Activated T-cell treated with anti-CD3 and anti-CD28 coated beads for 48 hours (primary cell): ENCODE data around the gene TTLL12.
A peak's percentile ranks its signal among the peaks of the same experiment; 100 is the strongest.

ENCODE experiments used
- DNase-seq: peaks from one replicate; pipeline ENCODE4 v3.0.0-alpha.2; 2020; ENCODE audit warnings: low read depth

Gene TTLL12

DNA sequence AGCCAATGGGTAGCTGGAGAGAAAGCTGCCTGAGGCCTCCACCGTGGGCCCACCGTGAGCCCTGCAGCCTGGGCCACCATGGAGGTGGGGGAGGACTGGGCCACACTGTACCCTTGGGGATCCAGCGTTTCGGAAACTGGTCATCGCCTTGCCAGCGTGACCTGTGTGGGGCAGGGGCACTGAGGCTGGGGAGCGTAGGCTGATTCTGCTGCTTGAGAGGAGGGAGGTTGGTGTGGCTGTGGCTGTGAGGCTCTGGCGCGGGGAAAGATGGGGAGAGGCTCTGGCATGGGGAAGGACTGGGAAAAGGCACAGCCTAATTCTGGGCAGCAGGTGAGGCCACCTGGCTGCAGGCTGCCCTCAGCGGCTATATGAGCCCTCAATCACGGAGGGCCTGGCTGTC is 12.6 kb upstream of the TTLL12 start:
- DNase-seq, result no peak

DNA sequence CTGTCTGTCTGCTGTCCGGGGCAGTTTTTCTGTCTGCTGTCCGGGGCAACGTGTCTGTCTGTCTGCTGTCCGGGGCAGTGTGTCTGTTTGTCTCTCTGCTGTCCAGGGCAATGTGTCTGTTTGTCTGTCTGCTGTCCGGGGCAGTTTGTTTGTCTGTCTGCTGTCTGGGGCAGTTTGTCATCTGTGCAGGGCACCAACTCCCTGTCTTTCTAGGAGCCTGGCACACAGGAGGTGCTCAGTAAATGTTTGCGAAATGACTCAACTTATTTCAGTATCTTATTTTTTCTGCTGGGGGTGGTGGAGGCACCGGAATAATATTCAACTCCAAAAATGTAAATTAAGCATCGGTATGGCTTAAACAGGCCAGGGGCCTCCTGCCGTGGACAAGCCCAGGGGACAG is 12.0 kb upstream of the TTLL12 start:
- DNase-seq, result no peak

DNA sequence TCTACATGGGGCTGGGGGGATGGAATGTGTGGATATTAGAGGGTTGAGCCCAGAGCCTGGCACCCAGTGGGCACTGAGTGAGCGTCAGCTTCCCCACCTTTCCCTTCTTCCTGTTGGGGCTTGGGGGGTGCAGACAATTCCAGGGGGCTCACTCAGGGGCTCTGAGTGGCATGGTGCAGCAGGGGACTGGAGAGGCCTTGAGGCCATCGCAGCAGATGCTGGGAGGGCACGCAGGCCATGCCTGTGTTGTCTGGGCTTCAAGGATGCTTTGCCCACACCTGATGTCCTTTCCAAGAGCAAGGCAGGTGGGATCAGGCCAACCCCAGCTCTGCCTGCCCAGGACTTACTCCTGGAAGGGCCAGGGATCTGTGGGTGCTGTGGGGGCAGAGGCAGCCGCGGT is 11.2 kb upstream of the TTLL12 start:
- no peak for DNase-seq

DNA sequence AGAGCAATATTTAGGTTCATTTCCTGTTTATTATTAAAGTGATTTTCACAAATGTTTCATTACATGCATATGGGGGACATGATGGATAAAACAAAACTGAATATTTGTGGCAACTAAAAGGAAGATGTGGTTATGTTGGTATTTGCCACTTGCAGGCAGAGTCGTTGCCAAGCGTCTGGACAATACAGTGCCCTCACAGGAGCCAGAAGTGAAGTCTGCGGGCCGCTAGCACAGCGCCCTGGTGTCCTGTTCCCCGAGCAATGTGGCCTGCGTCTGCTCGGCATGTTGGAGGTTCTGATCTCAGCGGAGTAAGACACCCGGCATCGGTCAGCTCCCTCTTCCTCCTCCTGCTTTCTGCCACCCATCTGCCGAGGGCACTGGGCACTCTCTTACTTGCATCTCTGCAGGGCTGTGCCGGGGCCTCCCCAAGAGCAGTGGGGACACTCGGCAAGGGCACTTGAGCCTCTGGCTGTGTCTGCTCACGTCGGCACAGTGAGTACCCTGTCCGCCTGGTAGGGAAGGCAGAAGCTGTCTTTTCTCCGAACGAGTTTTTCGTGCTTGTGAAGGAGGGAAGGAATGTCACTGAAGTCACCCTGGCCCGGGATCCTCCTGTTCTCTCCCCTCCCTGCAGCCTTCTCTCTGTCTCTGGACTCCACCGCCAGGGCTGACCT is 10.5 kb upstream of the TTLL12 start:
- no peak for DNase-seq

DNA sequence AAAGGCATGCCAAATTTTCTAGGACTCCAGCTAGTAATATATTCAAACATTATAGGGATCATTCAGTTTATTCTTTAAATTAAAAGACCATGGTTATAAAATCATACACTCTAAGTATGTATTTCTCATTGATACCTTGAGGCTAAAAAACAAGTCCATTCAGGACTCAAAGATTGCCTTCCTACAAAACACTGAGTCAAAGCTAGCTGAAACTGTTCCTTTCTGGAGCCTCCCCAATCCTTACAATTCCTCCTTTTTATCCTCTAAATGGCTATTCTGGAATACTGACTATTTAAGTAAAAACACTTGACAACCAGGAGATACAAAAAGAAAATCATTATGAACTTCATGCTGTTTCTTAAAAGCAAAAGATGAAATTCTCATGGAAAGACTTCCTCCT is 4.9 kb upstream of the TTLL12 start:
- DNase-seq, result no peak

DNA sequence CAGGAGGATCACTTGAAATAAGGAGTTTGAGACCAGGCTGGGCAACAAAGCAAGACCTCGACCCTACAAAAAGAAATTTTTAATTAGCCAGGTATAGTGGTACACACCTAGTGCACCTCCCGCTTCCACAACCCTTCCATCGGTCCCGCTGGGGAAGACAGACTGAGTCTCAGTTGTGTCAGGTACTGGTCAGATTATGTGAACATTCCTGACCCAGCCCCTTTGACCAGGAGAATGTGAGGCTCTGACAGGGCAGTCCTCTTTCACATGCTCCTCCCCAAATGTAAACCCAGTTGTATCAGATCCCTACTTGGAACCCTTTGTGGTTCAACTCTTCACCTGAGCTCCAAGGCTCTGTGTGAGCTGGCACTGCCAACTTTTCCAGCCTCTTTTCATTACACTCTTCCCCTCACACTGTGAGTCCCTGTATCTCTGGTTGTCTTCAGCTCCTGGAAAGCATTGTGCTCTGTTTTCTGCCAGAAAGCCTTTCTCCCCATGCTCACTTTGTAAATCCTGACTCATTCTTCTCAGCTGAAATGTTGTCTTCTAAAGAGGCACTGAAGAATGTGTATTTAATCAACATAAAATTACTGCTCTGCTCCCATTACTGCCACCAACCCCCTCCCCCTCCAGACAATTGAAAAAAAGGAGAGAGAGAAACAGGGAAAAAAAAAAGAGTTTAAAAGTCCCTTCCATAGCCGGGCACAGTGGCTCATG is 2.1 kb upstream of the TTLL12 start:
- no peak for DNase-seq

DNA sequence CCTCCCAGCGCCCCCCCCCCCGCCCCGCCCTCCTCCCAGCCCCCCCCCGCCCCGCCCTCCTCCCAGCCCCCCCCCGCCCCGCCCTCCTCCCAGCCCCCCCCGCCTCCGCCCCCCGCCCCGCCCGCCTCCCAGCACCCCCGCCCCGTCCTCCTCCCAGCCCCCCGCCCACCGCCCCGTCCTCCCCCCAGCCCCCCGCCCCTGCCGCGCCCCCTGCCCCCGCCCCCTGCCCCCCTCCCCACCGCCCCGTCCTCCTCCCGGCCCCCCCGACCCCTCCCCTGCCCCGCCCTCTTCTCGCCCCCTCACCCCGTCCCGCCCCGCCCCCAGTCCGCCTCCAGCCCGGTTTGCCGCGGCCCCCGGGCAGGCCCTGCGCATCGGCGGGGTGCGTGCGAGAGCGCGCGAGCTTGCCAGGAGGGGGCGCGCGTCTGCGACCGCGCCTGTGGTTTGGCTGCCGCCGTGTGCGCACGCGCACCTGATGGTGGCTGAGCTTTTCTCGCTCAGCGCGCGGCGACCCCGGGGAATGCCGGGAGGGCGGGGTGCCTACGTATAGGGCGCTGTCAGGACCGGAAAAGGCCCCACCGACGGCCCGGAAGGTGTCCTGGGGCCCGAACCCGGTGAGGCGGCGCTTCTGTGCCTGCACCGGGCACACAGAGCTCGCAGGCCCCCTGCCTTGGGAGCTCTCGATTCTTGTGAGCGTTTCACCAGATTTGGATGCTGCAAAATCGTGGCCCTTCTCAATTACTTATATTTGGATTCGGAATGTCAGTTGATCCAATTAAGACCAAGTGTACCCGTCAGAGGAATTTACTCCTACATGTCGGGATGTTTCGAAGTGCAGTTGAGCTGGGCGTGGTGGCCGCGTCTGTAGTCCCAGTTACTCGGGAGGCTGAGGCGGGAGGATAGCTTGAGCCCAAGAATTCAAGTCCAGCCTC is 501 bp upstream of the TTLL12 start:
- DNase-seq, result peak; percentile 98

DNA sequence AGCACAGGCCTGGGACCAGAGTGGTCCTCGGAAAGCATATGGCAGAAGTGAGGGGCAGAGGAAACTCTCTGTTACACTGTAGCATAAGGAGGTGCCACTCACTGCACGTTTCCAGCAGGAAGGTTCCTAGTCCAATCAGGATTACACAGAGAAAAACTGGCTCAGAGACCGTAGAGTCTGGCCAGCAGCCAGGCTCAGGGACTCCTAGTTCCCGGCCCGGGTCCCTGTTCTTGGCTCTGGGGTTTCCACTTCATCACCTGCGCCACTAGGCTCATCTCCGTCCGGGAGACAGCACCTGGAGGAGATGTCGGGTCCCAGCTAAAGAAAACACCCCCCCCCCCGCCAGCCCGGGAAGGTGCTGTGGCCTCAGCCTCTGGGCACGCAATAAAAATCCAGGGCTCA is 1.1 kb downstream of the TTLL12 start:
- no peak for DNase-seq

DNA sequence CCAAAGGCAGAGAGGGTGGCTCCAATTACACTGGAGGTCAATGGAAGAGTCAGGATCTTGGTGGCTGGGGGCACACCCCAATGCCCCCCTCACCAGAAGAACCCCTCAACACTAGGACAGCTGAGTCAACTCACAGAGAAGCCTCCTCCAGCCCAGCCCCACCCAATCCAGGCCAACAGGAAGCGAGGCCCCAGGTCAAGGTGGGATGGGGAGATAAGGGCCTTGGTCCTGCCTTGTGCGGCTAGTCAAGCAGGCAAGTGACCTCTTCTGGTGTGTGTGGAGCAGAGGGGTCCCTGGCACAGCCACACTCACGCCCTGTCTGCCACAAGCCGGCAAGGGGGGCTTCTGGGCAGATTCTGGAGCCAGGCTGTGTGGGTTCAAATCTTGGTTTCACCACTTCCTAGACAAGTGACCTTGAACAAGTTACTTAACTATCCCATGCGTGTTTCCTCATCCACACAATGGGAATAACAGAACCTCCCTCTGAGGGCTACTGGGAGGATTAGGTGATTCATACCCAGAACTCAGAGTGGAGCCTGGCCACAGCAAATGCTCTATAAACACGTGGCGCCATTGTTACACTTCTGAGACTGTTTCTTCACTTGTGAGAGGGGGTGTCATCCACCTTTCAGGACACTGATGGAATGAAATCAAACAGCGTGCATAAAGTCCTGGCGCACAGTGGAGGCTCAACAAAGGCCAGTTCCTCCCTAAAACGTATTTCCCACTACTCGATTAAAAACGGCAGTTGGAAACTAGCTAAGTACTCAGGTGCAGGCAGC is 3.2 kb downstream of the TTLL12 start:
- DNase-seq, result no peak

DNA sequence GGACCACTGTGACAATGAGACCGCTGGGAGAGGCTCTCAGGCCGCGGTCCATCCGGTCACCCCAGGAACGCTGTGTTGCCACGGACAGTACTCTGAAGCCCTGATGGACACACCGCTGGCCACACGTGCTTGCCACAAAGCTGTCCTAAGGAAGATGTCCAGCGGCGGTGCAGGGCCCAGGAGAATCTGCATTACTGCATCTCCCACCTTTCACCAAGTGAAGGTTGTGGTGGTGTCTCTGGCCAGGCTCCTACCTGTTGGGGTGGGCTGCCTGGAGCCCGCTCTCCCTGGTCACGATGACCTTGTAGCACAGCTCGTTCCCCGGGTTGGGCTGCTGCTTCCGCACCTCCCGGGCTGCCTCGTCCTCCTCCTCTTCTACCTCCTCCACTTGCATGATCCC is 4.2 kb downstream of the TTLL12 start:
- DNase-seq, result no peak

DNA sequence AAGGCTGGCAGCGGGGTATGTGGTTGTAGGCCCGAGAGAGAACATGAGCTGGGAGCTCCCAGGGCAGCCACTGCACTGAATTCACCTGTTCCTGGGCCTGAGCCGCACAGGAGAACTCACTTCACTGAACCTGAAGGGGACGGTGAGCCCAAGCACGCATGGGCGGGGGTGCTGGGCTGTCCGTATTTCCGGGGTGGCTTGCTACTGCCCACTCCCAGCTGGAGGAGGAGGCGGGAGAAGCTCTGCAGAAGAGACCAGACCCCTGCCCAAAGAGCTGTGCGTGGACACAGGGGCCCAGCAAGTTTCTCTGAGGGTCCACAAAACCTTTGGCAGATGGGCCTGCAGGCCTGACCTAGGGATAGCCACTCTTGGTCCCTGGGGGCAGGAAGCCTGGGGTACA is 4.8 kb downstream of the TTLL12 start:
- no peak for DNase-seq

DNA sequence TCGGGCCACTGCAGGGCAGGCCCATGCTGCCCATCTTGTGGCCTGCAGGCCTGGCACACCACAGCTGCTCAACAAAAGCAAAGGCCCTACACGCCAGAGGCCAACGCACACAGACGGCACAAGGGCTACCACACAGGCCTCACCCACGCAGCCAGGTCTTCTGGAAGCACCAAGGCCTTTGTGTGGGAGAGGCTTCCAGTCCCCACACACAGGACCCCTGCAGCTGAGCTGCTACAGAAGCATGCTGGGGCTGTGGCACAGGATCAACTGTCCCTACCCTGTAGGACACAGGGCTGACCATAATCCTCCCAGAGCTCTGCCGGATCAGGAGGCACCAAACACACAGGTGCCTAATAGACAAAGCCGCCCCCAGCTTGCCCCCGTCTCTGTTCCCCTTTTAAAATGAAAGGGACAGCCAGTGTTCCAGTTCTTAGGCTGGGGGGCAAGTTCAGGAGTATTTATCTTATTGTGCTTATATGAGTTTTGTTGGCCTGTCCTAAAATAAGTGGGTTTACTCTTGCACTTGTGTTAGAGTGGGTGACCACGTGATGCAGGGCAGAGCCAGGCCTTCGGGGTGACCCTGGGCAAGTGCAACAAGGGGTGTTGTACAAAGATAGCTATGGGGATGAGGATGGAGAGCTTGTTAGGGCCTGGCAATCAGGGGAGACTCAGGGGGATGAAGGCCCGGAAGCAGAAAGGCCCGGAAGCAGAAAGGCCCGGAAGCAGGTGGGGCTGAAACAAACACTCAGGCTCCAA is 5.4 kb downstream of the TTLL12 start:
- DNase-seq, result no peak

DNA sequence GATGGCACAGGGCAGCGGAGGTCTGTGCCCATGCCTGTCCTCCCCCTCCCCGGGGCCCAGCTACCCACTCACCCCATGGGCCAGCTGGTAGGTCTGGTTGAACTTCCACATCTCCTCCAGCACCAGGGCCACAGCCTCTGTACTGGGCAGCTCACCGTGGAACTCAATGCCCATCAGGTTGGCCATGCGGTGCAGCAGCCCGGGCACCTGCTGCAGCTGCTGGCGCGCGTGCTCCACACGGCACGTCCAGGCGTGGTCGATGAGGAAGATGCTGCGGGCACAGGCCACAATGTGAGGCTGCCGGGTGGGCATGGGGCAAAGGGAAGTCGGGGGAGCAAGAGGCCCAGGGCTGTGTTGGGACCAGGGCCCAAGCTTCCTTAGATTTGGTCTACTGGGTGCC is 6.3 kb downstream of the TTLL12 start:
- no peak for DNase-seq

DNA sequence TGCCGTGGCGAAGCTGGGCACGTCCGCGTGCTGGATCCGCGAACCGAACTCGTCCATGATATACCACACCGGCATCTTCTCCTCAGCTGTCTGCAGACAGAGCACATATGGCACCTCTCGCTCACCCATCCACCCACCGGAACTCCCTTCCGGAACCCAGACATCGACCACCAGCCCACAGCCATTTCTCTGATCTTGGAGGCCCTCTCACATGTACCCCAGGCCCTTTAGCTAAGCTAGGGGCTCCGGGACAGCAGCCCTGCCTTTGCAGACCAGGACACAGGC is 7.1 kb downstream of the TTLL12 start:
- DNase-seq, result no peak

DNA sequence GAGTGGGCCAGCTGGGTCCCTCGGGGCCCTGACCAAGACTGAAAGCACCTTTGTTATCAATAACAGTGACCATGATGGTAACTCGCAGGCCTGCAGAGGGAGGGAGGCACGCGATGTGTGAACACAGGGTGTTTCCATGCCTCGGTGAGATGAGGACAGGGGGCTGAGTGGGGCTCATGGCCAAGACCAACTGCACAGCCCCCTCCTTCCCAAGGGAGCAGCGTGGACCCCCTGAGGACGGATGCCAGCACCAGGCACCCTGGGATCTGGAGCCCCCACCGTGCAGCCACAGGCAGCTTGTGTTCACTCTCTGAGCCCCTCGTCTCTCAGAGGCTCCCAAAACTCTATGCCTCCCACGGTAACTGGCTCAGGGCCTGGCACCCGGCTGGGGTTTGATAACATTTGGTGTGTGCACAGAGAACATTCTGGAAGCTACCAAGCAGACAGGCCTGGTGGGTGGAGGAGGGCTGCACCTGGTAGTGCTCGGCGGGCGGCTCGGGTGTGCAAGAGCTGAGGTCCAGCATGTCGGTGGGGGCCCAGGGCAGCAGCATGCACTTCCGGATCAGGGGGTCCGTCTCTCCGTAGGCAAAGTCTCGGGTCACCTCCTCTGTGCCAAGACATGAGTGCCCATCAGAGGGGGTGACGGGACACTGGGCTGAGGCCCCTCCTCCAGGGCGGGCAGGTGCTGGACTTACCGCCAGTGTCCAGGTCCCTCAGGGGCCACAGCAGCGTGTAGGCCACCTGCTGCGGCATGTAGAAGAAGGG is 7.6 kb downstream of the TTLL12 start:
- DNase-seq, result no peak

DNA sequence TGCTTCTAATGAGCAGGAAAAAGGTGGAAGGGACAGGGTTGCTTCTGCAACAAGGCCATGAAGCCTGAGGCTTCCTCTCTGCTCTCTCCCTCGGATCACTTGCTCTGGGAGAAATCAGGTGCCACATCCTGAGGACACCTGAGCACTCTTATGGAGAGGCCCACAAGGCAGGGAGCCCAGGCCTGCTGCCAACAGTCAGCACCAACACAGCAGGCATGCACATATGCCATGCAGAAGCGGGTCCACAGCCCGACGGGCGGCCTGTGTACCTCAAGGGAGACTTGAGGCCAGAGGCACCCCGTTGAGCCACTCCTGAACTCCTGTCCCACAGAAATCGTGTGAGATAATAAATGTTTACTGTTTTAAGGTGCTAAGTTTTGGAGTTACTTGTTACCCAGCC is 9.5 kb downstream of the TTLL12 start:
- DNase-seq, result no peak

DNA sequence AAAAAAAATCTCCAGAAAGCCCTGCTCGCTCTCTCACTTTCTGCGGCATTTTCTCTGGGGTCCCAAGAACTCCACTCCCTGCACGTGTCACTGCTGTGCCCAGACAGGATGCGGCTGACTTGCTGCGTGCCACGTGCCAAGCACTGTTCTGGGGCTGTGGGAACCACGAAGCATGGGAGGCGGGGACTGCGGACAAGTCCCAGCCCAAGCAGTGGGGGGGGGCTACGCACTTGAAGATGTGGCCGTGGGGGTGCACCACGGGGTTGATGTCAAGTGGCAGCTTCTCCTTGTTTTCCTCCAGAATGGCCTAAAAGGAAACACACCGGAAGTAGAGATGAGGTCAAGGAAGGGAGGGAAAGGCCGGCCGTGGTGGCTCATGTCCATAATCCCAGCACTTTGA is 10.8 kb downstream of the TTLL12 start:
- no peak for DNase-seq

DNA sequence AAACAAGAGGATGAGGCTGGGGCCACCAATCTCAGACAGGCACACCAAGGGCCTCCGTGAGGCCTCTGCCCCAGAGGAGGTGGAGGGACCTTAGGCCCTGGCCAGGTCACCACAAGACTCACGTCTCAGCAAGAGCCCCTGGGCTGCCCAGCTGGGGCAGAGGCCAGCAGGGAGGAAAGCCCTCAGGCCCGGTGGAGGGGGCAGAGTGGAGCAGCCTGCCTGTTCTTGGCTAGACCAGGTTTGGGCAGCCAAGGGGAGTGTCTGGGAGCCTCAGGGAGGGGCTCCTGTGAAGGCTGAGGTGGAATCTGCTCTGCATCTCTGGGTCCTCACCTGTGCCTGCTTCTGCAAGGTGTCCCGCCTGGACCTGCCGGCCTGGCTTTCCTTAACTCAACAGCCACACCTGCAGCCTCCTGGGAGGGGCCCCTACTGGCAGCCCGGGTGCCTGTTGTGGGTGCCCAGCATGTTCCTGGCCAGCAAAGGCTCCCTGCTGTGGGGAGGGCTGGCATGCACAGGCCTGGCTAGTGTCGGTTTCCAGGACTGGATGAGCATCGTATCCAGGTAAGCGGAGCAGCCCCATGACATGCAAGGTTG is 11.9 kb downstream of the TTLL12 start:
- no peak for DNase-seq

DNA sequence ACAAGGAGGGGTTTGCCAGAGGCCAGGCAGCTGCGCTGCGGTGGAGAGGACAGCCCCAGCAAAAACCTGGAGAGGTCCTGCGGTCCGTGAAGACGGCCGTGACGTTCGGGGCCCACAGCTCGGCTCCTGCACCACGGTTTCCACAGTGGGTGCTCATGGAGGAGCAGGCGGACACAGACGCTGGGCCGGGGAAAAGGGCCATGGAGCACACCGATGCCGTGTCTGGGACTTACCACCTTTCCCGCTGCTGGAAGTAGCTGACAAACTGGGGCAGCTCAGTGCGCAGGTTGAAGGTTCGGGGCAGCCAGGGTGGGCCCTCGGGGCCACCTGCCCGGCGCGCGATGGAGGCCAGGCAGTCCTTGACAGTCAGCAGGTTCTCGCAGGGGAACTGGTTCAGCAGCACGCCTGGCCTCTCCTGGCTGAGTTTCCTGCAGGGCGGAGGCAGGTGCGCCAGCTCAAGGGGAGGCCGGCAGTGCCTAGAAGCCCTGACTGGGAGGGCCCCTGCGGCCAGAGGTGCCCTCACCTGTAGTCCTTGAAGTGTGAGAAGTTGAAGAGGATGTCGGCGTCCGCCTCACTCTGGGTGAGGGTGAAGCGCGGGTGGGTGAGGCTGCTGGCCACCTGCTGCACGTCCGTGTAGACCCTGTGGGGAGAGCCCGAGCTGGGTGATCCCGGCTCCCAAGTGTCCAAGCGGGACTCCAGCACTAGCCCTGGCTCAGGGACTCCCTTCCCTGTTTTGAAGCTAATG is 12.8 kb downstream of the TTLL12 start:
- no peak for DNase-seq

DNA sequence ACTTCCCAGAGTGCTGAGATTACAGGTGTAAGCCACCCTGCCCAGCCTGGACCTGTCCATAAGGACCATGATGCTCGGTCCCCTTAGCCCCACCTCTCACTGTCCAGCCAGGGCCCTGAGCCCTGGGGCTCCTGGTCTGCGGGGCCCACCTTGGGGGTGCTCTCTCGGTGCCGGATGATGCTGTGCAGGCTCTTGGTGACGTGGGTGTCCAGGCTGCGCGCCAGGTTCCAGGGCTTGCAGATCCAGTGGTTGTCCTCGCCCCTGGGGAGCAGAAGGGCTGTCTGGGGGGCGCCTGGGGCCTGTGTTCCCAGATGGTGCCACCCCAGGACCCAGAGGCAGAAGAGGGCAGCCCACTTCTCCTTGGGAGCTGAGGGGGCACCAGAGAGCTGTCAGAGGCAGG is 13.4 kb downstream of the TTLL12 start:
- DNase-seq, result no peak
